NCI-H128 (cell line): ENCODE measurements around the gene DYRK3.
"Not testable (repeated sequence)": the region's sequence is repeated elsewhere in the genome, so short reads cannot be mapped to it uniquely, and the experiment has no call there.

Experiments
- DNase-seq: peaks from one replicate; lab custom pipeline; 2025; ENCODE audit not compliant: unreplicated experiment; lab: John Stamatoyannopoulos, UW

DYRK3 gene

GRCh38 chr1:206628916-206629315 is 6.4 kb upstream of the DYRK3 start:
- no peak for DNase-seq

GRCh38 chr1:206631085-206631509 is 4.2 kb upstream of the DYRK3 start:
- peak; percentile 63 for DNase-seq

- no peak for DNase-seq
These were observed 1.6 kb upstream of the DYRK3 start for GRCh38 chr1:206633708-206634121.

- DNase-seq: peak; percentile 89
These were observed 814 bp upstream of the DYRK3 start for GRCh38 chr1:206634365-206635079.

- DNase-seq: no peak
These were observed 626 bp downstream of the DYRK3 start for GRCh38 chr1:206635978-206636345.

- DNase-seq: no peak
These were observed 1.3 kb downstream of the DYRK3 start for GRCh38 chr1:206636671-206637070.

GRCh38 chr1:206637605-206638004 is 2.3 kb downstream of the DYRK3 start:
- DNase-seq: no peak

GRCh38 chr1:206642074-206642473 is 6.7 kb downstream of the DYRK3 start:
- not testable (repeated sequence) for DNase-seq

- DNase-seq: no peak
These were observed 7.9 kb downstream of the DYRK3 start for GRCh38 chr1:206643118-206643698.

GRCh38 chr1:206646504-206646903 is 11.2 kb downstream of the DYRK3 start:
- DNase-seq: no peak

- no peak for DNase-seq
These were observed 11.9 kb downstream of the DYRK3 start for GRCh38 chr1:206647224-206647623.

GRCh38 chr1:206649261-206649921 is 14.1 kb downstream of the DYRK3 start:
- DNase-seq: no peak

GRCh38 chr1:206651014-206651413 is 15.7 kb downstream of the DYRK3 start:
- DNase-seq: no peak

GRCh38 chr1:206651958-206652890 is 16.9 kb downstream of the DYRK3 start:
- no peak for DNase-seq

- no peak for DNase-seq
These were observed 18.6 kb downstream of the DYRK3 start for GRCh38 chr1:206653715-206654459.

- no peak for DNase-seq
These were observed 19.5 kb downstream of the DYRK3 start for GRCh38 chr1:206654828-206655227.

- peak; percentile 45 for DNase-seq
These were observed 20.1 kb downstream of the DYRK3 start for GRCh38 chr1:206655471-206655882.

- no peak for DNase-seq
These were observed 21.6 kb downstream of the DYRK3 start for GRCh38 chr1:206656936-206657335.

- no peak for DNase-seq
These were observed 22.4 kb downstream of the DYRK3 start for GRCh38 chr1:206657751-206658150.

GRCh38 chr1:206658264-206658980 is 23.1 kb downstream of the DYRK3 start:
- no peak for DNase-seq
